OCI-LY1 (cell line): ENCODE results near the gene GTSE1.
"Not testable (repeated sequence)": the region's sequence is repeated elsewhere in the genome, so short reads cannot be mapped to it uniquely, and the experiment has no call there.

Experiments
- H2AFZ ChIP-seq: fragments of 200-600 bp; sonication (generic), shearing (Covaris generic); 2 replicates; pipeline ENCODE4 v1.6.0; 2014; ENCODE audit warnings: antibody characterized with exemption, mild to moderate bottlenecking, low read length
- H3F3A ChIP-seq: fragments of 200-600 bp; sonication (generic), shearing (Covaris generic); 2 replicates; pipeline ENCODE4 v1.6.0; 2014; ENCODE audit warnings: mild to moderate bottlenecking, antibody characterized with exemption, low read length, moderate library complexity; ENCODE audit not compliant: insufficient read depth
- H3K27ac ChIP-seq: fragments of 200-600 bp; sonication (generic); 2 replicates; pipeline ENCODE4 v1.5.1; 2014; ENCODE audit warnings: low read length, mixed run types, mild to moderate bottlenecking, low read depth; ENCODE audit not compliant: poor library complexity, severe bottlenecking
- H3K27me3 ChIP-seq: fragments of 200-600 bp; sonication (generic); 2 replicates; pipeline ENCODE4 v1.6.0; 2014; ENCODE audit warnings: antibody characterized with exemption, mild to moderate bottlenecking, low read length, moderate library complexity; ENCODE audit not compliant: insufficient read depth
- H3K36me3 ChIP-seq: fragments of 200-600 bp; sonication (generic); 2 replicates; pipeline ENCODE4 v1.6.1; 2014; ENCODE audit warnings: mild to moderate bottlenecking, antibody characterized with exemption, low read length, moderate library complexity, mixed read lengths; ENCODE audit not compliant: insufficient read depth
- H3K4me1 ChIP-seq: fragments of 200-600 bp; sonication (generic); 2 replicates; pipeline ENCODE4 v1.5.1; 2014; ENCODE audit warnings: mild to moderate bottlenecking, low read length, moderate library complexity; ENCODE audit not compliant: insufficient read depth, severe bottlenecking
- H3K4me2 ChIP-seq: fragments of 200-600 bp; sonication (generic), shearing (Covaris generic); 2 replicates; pipeline ENCODE4 v1.6.1; 2014; ENCODE audit warnings: low read length
- H3K4me3 ChIP-seq: fragments of 200-600 bp; sonication (generic); 2 replicates; pipeline ENCODE4 v1.5.1; 2014; ENCODE audit warnings: low read length, low read depth, mild to moderate bottlenecking, mixed read lengths; ENCODE audit not compliant: poor library complexity, severe bottlenecking
- H3K79me2 ChIP-seq: fragments of 200-600 bp; shearing (Covaris generic); 2 replicates; pipeline ENCODE4 v1.6.1; 2016; ENCODE audit warnings: mixed run types, low read length, mixed read lengths; ENCODE audit not compliant: insufficient read depth
- H3K9ac ChIP-seq: fragments of 200-600 bp; sonication (generic), shearing (Covaris generic); 2 replicates; pipeline ENCODE4 v1.6.1; 2014; ENCODE audit warnings: mild to moderate bottlenecking, low read length, mixed read lengths
- H3K9me2 ChIP-seq: fragments of 200-600 bp; sonication (generic), shearing (Covaris generic); 2 replicates; pipeline ENCODE4 v1.6.1; 2014; ENCODE audit warnings: low read depth, mild to moderate bottlenecking, low read length, mixed read lengths
- H3K9me3 ChIP-seq: fragments of 200-600 bp; shearing (Covaris generic); 2 replicates; pipeline ENCODE4 v1.6.1; 2014; ENCODE audit warnings: low read length, mixed read lengths
- H4K20me1 ChIP-seq: fragments of 200-600 bp; sonication (generic), shearing (Covaris generic); 2 replicates; pipeline ENCODE4 v1.6.0; 2016; ENCODE audit warnings: mild to moderate bottlenecking, low read length; ENCODE audit not compliant: insufficient read depth
- CTCF ChIP-seq: fragments of 200-600 bp; sonication (generic), shearing (Covaris generic); IDR thresholded peaks from 2 replicates; pipeline ENCODE4 v1.5.1; 2017; ENCODE audit warnings: mild to moderate bottlenecking, antibody characterized with exemption, low read length, moderate library complexity, mixed read lengths
- EZH2 ChIP-seq: fragments of 200-600 bp; sonication (generic), shearing (Covaris generic); IDR thresholded peaks from 2 replicates; pipeline ENCODE4 v1.8.0; 2017; ENCODE audit warnings: borderline replicate concordance, mixed run types, mild to moderate bottlenecking, antibody characterized with exemption, low read length, moderate library complexity, mixed read lengths

Gene GTSE1

GRCh38 chr22:46262449-46263215, 34.0 kb upstream of the GTSE1 start:
- no peaks in the 10 kb centered on the region; the same call in 1 of the 2 replicates for H3K36me3 ChIP-seq
- H3K79me2 ChIP-seq, result no peaks in the 10 kb centered on the region
- H3K9me2 ChIP-seq, result no peaks in the 10 kb centered on the region
- no peak overlapping the region for H3K4me3 ChIP-seq
- H3F3A ChIP-seq, result no peaks in the 10 kb centered on the region
- no peak overlapping the region for H2AFZ ChIP-seq
- no peak overlapping the region for H3K9ac ChIP-seq
- no peak overlapping the region for H3K27ac ChIP-seq
- peaks cover under 1% of the 10 kb centered on the region; the same call in 1 of the 2 replicates for H3K27me3 ChIP-seq
- H4K20me1 ChIP-seq, result no peaks in the 10 kb centered on the region
- H3K9me3 ChIP-seq, result peaks cover 7% of the 10 kb centered on the region; the same call in 1 of the 2 replicates
- TF ChIP-seq CTCF, result no peak
- TF ChIP-seq EZH2, result no peak
- H3K4me1 ChIP-seq, result no peaks in the 10 kb centered on the region
- no peak overlapping the region for H3K4me2 ChIP-seq

GRCh38 chr22:46263216-46263590, 33.5 kb upstream of the GTSE1 start, which contains the start of gene PKDREJ:
TSS of gene PKDREJ (minus strand) at chr22:46263343. CDS start at chr22:46263322, 21 bp downstream.
- peaks cover 4% of the 10 kb centered on the region for H3K4me1 ChIP-seq
- no peak within 1 kb of the TSS for H3K4me3 ChIP-seq
- no peaks in the 10 kb centered on the region for H4K20me1 ChIP-seq
- no peak within 1 kb of the TSS for H3K27ac ChIP-seq
- no peak within 1 kb of the TSS for H3K9ac ChIP-seq
- no peaks in the 10 kb centered on the region for H3F3A ChIP-seq
- no peaks in the 10 kb centered on the region; the same call in 1 of the 2 replicates for H3K36me3 ChIP-seq
- H3K4me2 ChIP-seq, result no peak within 1 kb of the TSS
- H2AFZ ChIP-seq, result no peak within 1 kb of the TSS
- no peaks in the 10 kb centered on the region for H3K9me2 ChIP-seq
- TF ChIP-seq CTCF, result no peak
- no peak for TF ChIP-seq EZH2
- no peaks in the 10 kb centered on the region for H3K79me2 ChIP-seq
- H3K9me3 ChIP-seq, result peaks cover 7% of the 10 kb centered on the region; the same call in 1 of the 2 replicates
- H3K27me3 ChIP-seq, result no peaks in the 10 kb centered on the region; the same call in 1 of the 2 replicates

GRCh38 chr22:46264520-46264919, 32.1 kb upstream of the GTSE1 start:
- H3K9me2 ChIP-seq, H3K4me1 ChIP-seq, H3K27ac ChIP-seq, H2AFZ ChIP-seq, H3K4me3 ChIP-seq, H3K9me3 ChIP-seq, H4K20me1 ChIP-seq, H3K4me2 ChIP-seq, H3K36me3 ChIP-seq, H3F3A ChIP-seq, H3K79me2 ChIP-seq, H3K27me3 ChIP-seq, H3K9ac ChIP-seq: not testable (repeated sequence)

DNA sequence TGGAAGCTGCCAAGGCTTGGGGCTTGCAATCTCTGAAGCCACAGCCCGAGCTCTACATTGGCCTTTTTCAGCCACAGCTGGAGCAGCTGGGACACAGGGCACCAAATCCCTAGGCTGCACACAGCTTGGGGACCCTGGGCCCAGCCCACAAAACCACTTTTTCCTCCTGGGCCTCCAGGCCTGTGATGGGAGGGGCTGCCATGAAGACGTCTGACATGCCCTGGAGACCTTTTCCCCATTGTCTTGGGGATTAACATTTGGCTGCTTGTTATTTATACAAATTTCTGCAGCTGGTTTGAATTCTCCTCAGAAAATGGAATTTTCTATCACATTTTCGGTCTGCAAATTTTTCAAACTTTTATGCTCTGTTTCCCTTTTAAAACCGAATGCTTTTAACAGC, 31.0 kb upstream of the GTSE1 start:
- not testable (repeated sequence) for H3K9ac ChIP-seq, H3K36me3 ChIP-seq, H2AFZ ChIP-seq, H3K79me2 ChIP-seq, H3K4me2 ChIP-seq, H3K27me3 ChIP-seq, H4K20me1 ChIP-seq, H3F3A ChIP-seq, H3K9me3 ChIP-seq, H3K9me2 ChIP-seq, H3K4me3 ChIP-seq, H3K27ac ChIP-seq, H3K4me1 ChIP-seq
